ENCODE measurements around the gene PPP1R13L.
A peak's percentile ranks its signal among the peaks of the same experiment; 100 is the strongest.
"Not testable (repeated sequence)": the region's sequence is repeated elsewhere in the genome, so short reads cannot be mapped to it uniquely, and the experiment has no call there.

Gene PPP1R13L

DNA sequence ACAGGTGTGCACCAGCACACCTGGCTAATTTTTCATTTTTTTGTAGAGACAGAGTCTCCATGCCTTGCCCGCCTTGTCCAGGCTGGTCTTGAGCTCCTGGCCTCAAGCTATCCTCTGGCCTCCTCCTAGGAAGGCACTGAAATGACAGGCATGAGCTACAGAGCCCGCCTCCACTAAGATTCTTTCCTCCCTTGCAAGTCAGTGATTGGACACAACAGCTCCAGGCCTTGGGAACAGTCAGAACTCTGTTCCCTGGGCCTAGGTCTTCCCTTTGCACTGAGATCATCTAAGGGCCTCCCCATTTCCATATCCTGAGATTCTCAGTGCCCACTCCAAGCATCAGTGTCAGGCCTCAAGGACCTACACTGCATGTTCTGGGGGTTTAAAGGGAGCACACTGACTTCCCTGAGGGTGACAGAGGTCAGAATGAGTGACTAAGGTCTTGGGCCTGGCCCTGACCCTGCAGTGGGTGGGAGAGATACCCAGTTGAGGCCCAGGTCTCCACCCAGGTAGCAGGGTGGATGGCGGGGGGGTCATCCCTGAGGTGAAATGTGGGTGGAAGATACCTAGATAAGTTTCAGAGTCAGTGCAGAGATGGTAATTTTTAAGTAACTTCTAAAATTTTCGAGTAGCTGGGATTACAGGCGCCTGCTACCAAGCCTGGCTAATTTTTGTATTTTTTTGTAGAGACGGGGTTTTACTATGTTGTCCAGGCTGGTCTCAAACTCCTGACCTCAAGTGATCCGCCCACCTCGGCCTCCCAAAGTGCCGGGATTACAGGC is 36.2 kb upstream of the PPP1R13L start:
- no peak overlapping the region for H3K27ac ChIP-seq
- TF ChIP-seq, protein P1, sequence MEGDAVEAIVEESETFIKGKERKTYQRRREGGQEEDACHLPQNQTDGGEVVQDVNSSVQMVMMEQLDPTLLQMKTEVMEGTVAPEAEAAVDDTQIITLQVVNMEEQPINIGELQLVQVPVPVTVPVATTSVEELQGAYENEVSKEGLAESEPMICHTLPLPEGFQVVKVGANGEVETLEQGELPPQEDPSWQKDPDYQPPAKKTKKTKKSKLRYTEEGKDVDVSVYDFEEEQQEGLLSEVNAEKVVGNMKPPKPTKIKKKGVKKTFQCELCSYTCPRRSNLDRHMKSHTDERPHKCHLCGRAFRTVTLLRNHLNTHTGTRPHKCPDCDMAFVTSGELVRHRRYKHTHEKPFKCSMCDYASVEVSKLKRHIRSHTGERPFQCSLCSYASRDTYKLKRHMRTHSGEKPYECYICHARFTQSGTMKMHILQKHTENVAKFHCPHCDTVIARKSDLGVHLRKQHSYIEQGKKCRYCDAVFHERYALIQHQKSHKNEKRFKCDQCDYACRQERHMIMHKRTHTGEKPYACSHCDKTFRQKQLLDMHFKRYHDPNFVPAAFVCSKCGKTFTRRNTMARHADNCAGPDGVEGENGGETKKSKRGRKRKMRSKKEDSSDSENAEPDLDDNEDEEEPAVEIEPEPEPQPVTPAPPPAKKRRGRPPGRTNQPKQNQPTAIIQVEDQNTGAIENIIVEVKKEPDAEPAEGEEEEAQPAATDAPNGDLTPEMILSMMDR (conservative IDR thresholded peaks at IDR 0.05), result no peak

DNA sequence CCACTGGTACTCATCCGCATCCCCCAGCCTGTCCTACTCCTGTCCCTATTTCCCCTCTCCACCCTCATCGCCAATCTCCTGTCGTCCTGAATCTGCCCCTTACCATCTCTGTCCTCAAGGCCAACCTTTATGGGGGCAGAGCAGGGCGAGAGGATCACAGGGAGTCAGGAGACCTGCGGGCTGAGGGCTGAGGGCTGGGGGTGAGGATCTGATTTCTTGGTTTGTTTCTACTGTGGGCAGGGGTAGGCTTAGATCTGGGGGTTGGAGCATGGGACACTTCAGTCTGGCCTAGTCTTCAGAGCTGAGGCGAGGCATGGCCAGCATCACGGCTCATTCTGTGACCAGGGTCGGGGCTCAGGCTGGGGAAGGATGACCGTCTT is 35.4 kb upstream of the PPP1R13L start:
- H3K27ac ChIP-seq, result peak overlapping the region; percentile 74
- TF ChIP-seq, protein P1 (conservative IDR thresholded peaks at IDR 0.05), result no peak

DNA sequence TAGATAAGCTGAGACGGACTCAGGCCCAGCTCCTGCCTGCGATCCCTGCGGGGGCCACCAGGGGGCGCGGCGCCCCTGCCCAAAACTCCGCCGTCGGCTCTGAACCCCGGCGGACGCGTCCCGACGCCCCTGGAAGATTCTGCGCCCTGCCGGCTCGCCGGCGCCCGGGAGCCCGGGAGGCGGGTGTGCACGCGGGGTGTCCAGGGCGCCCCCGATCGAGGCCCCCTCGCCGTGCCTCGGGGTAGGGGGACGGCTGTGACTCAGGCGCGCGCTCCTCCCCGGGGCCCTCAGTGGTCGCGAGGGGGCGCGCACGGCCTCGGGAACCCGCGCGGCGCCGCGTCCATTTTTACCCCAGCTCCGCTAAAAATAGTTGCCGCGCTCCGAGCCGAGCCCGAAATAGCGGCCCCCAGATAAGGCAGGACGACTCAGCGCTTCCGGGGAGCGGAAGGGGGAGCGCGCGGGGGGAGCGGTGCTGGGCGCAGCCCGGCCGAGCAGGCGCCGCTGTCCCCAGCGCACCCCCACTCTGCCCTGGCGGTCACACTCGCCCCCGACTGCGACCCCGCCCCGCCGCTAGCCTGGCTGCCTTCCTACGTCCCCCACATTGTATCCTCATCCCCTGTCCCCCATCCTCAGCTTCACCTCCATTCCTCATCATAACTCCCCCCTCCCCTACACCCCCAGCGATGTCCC is 34.8 kb upstream of the PPP1R13L start:
- TF ChIP-seq, protein P1 (conservative IDR thresholded peaks at IDR 0.05), result peak; percentile 100
- H3K27ac ChIP-seq, result peak overlapping the region; percentile 74

DNA sequence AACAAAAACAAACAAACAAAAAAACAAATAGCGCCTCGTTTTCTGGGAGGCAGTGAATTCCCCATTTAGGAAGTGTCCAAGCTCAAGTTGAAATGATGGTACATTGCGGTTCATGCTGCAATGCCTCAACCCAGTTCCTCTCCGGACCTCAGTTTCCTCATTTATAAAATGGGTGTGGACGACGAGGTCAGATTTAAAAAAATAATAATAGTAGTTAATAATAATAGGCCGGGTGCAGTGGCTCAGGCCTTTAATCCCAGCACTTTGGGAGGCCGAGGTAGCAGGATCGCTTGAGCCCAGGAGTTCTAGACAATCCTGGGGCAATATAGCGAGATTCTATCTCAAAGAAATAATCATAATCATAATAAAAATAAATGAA is 34.3 kb upstream of the PPP1R13L start:
- peak overlapping the region; percentile 74; the same call in 1 of the 2 replicates for H3K27ac ChIP-seq
- TF ChIP-seq, protein P1 (conservative IDR thresholded peaks at IDR 0.05), result no peak

DNA sequence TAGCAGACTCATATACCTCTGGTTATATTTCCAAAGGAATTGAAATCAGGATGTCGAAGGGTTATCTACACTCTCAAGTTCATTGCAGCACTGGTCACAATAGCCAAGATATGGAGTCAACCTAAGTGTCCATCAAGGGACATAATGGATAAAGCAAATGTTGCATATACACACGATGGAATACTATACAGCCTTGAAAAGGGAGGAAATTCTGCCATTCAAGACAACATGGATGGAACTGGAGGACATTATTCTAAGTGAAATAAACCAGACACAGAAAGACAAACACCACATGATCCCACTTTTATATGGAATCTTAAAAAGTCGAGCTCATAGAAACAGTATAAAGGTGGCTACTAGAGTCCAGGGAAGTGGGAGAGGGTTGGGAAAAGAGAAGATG is 32.5 kb upstream of the PPP1R13L start:
- no peak overlapping the region for H3K27ac ChIP-seq
- TF ChIP-seq, protein P1 (conservative IDR thresholded peaks at IDR 0.05), result no peak

DNA sequence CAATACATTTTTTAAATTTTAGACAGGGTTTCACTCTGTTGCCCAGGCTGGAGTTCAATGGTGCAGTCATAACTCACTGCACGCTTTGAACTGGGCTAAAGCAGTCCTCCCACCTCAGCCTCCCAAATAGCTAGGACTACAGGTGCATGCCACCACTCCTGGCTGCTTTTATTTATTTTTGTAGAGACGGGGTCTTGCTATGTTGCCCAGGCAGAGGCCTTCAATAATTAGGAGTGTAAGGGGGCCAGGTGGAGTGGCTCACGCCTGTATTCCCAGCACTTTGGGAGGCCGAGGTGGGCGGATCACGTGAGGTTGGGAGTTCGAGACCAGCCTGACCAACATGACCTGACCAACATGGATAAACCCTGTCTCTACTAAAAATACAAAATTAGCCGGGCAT is 27.7 kb upstream of the PPP1R13L start:
- H3K27ac ChIP-seq, result not testable (repeated sequence)

DNA sequence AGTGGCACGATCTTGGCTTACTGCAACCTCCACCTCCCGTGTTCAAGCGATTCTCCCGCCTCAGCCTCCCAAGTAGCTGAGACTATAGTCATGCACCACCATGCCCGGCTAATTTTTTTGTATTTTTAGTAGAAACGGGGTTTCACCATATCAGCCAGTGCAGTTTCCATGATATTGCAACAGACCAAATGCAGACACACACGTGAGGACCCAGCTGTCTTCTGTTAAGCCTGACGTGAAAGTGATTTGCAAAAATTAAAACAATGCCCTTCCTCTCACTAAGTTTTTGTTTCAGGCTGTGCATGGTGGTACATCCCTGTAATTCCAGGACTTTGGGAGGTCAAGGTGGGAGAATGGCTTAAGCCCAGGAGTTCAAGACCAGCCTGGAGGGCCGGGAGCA is 26.1 kb upstream of the PPP1R13L start:
- H3K27ac ChIP-seq, result not testable (repeated sequence)

DNA sequence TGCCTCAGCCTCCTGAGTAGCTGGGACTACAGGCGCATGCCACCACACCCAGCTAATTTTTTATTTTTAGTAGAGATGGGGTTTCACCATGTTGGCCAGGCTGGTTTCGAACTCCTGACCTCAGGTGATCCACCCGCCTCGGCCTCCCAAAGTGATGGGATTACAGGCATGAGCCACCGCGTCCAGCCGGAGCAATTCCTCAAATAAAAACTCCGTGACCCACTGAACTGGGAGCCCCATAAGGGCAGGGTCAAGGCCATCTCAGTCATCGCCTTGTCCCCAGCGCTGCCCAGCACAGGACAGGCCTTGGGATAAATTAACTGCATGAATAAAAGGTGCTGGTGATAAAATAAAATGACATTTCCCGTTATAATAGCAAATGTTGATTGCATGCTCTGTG is 25.0 kb upstream of the PPP1R13L start:
- H3K27ac ChIP-seq, result not testable (repeated sequence)

DNA sequence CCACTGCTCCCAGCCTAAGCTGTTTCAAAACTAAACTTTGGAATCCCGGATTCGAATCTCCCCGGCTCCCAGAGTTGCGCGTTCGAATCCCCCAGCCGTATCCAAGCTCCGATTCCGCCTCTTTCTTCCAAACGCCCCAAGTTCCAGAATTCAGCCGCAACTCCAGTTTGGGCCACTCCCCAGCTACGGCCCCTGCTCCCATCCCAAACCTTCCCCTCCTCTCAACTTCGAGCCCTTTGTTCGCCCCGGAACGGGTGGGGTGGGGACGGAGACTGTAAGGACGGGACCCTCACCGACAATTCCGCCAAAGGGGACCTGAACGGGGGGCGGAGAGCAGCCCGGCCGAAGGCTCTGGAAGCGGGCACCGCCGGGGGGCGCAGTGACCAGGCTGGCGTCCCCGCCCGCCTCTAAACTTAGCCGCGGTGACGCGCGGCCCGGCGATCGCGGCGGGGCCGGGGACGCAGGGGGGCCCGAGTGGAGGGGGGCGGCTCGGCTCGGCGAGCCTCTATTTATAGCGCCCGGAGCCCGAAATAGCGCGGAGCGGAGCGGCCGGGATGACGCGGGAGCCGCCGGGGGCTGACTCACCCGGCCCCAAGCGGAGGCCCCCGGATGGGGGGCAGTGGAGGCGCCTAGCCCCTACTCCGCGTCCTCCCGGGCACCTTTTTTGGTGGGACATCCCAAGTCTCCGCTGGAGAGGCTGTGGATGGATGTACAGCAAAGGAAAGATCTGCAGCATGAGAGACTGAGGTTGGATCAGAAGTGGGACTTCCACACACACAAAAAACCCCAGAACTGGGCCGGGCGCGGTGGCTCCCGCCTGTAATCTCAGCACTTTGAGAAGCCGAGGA is 23.7 kb upstream of the PPP1R13L start:
- TF ChIP-seq, protein P1 (conservative IDR thresholded peaks at IDR 0.05), result peak; percentile 50
- H3K27ac ChIP-seq, result no peak overlapping the region

Measured in VCaP (cell line).